ENCODE measurements around the gene METTL8.
"Not testable (repeated sequence)": the region's sequence is repeated elsewhere in the genome, so short reads cannot be mapped to it uniquely, and the experiment has no call there.

The METTL8 gene

GRCh38 chr2:171422710-171423495 lies 10.9 kb downstream of the METTL8 start:
- DNase-seq, result not testable (repeated sequence)

GRCh38 chr2:171420728-171421563 lies 12.8 kb downstream of the METTL8 start:
- no peak for DNase-seq

- DNase-seq, result no peak
Measured at GRCh38 chr2:171419333-171419732, 14.5 kb downstream of the METTL8 start.

- peak; percentile 90 for DNase-seq
Measured at GRCh38 chr2:171416009-171416926, 17.5 kb downstream of the METTL8 start.

- not testable (repeated sequence) for DNase-seq
Measured at GRCh38 chr2:171414645-171415044, 19.1 kb downstream of the METTL8 start.

GRCh38 chr2:171412571-171413175 lies 21.1 kb downstream of the METTL8 start:
- DNase-seq, result no peak

- DNase-seq, result no peak
Measured at GRCh38 chr2:171411791-171412483, 21.9 kb downstream of the METTL8 start.

- DNase-seq, result no peak
Measured at GRCh38 chr2:171411214-171411613, 22.6 kb downstream of the METTL8 start.

GRCh38 chr2:171410624-171411023 lies 23.2 kb downstream of the METTL8 start:
- DNase-seq, result no peak

- DNase-seq, result no peak
Measured at GRCh38 chr2:171410101-171410500, 23.7 kb downstream of the METTL8 start.

- no peak for DNase-seq
Measured at GRCh38 chr2:171409436-171409971, 24.3 kb downstream of the METTL8 start.

- DNase-seq, result no peak
Measured at GRCh38 chr2:171407676-171408044, 26.1 kb downstream of the METTL8 start.

GRCh38 chr2:171407030-171407675 lies 26.6 kb downstream of the METTL8 start:
- no peak for DNase-seq

- DNase-seq, result no peak
Measured at GRCh38 chr2:171406044-171406443, 27.7 kb downstream of the METTL8 start.

- DNase-seq, result no peak
Measured at GRCh38 chr2:171405546-171405945, 28.2 kb downstream of the METTL8 start.

GRCh38 chr2:171404719-171405118 lies 29.1 kb downstream of the METTL8 start:
- DNase-seq, result no peak

GRCh38 chr2:171404261-171404660 lies 29.5 kb downstream of the METTL8 start:
- no peak for DNase-seq

GRCh38 chr2:171402906-171403580 lies 30.7 kb downstream of the METTL8 start:
- DNase-seq, result no peak

- DNase-seq, result no peak
Measured at GRCh38 chr2:171401947-171402346, 31.8 kb downstream of the METTL8 start.

GRCh38 chr2:171400395-171400794 lies 33.4 kb downstream of the METTL8 start:
- no peak for DNase-seq

- DNase-seq, result no peak
Measured at GRCh38 chr2:171399292-171399691, 34.5 kb downstream of the METTL8 start.

Data from NCI-H774 (cell line).